H1 (cell line): Measurements from ENCODE around the gene DUSP21. TPM values are rescaled to one million over a fixed set of nuclear protein-coding genes. Genes with fewer than 3 reads are reported as not detected.

ENCODE experiments used
- CTCF ChIA-PET: fragments of 300-600 bp; sonication (Branson Sonifier 250); formaldehyde crosslinking; loops from one replicate; lab custom pipeline; 2021; ENCODE audit not compliant: partially characterized antibody; lab: Charles Lee
- POLR2A ChIA-PET: fragments of 300-600 bp; sonication (Branson Sonifier 250); formaldehyde crosslinking; loops from one replicate; lab custom pipeline; 2021; ENCODE audit warnings: inconsistent platforms; ENCODE audit not compliant: partially characterized antibody; lab: Charles Lee
- DNase-seq, 2 experiments: peaks; one replicate each; pipeline versions ENCODE4 v3.0.0 to v3.0.0-alpha.2; 2010 to 2022; ENCODE audit warnings: low spot score in 2 of 2, low read depth in 1 of 2, mixed read lengths in 1 of 2
- FAIRE-seq: peaks from 2 replicates; lab custom pipeline; 2011; peaks lifted over from hg19 to GRCh38; lab: Jason Lieb, UNC
- H2AFZ ChIP-seq: 2 replicates; pipeline ENCODE4 v1.8.1; 2012; ENCODE audit warnings: low read length, inconsistent platforms
- H2AK5ac ChIP-seq: 2 replicates; pipeline ENCODE4 v1.6.1; 2013; ENCODE audit warnings: low read depth, low read length
- H2BK120ac ChIP-seq: replicated peaks from 2 replicates; pipeline ENCODE3; 2013; ENCODE audit warnings: low read depth, low read length, inconsistent platforms
- H2BK12ac ChIP-seq: 2 replicates; pipeline ENCODE4 v1.6.1; 2013; ENCODE audit warnings: low read depth, low read length
- H2BK15ac ChIP-seq: 2 replicates; pipeline ENCODE4 v1.6.1; 2013; ENCODE audit warnings: low read length
- H2BK20ac ChIP-seq: 2 replicates; pipeline ENCODE4 v1.6.1; 2013; ENCODE audit warnings: low read length
- H2BK5ac ChIP-seq: 2 replicates; pipeline ENCODE4 v1.6.1; 2013; ENCODE audit warnings: low read depth, low read length
- H3K14ac ChIP-seq: 2 replicates; pipeline ENCODE4 v1.6.1; 2013; ENCODE audit warnings: inconsistent platforms; ENCODE audit not compliant: insufficient read length
- H3K18ac ChIP-seq: 2 replicates; pipeline ENCODE4 v1.6.1; 2013; ENCODE audit warnings: low read length; ENCODE audit errors: extremely low read depth
- H3K23ac ChIP-seq: 2 replicates; pipeline ENCODE4 v1.6.1; 2013; ENCODE audit warnings: inconsistent platforms; ENCODE audit not compliant: insufficient read length
- H3K23me2 ChIP-seq: 2 replicates; pipeline ENCODE4 v1.6.1; 2013; ENCODE audit warnings: low read depth, low read length
- H3K27ac ChIP-seq: 2 replicates; pipeline ENCODE4 v1.6.1; 2011; ENCODE audit warnings: low read depth, low read length, inconsistent platforms
- H3K27me3 ChIP-seq, 4 experiments: replicated peaks in 1 of 4; 1 replicate in 1 of 4; 2 replicates in 3 of 4; pipeline versions ENCODE4 v1.6.1 to v1.8.1; 2011 to 2013; ENCODE audit warnings: low read length in 3 of 4, mild to moderate bottlenecking in 3 of 4, inconsistent platforms in 2 of 4, mixed read lengths in 2 of 4, moderate library complexity in 1 of 4; ENCODE audit not compliant: control insufficient read depth in 3 of 4, insufficient read depth in 3 of 4; ENCODE audit errors: extremely low read depth in 1 of 4
- H3K36me3 ChIP-seq, 4 experiments: 2 replicates each; pipeline versions ENCODE4 v1.6.1 to v1.8.1; 2011 to 2013; ENCODE audit warnings: mild to moderate bottlenecking in 4 of 4, low read length in 3 of 4, moderate library complexity in 2 of 4, control low read depth in 1 of 4, inconsistent platforms in 1 of 4; ENCODE audit not compliant: insufficient read depth in 4 of 4, control insufficient read depth in 2 of 4
- H3K4ac ChIP-seq: replicated peaks from 2 replicates; pipeline ENCODE3; 2013; ENCODE audit warnings: low read length, low read depth, mixed read lengths, inconsistent platforms; ENCODE audit not compliant: insufficient read length
- H3K4me1 ChIP-seq, 4 experiments: replicated peaks in 1 of 4; 1 replicate in 1 of 4; 2 replicates in 3 of 4; pipeline versions ENCODE4 v1.6.1 to v1.8.1; 2011 to 2013; ENCODE audit warnings: low read length in 3 of 4, inconsistent platforms in 2 of 4, mixed read lengths in 1 of 4; ENCODE audit not compliant: insufficient read depth in 4 of 4, control insufficient read depth in 3 of 4
- H3K4me2 ChIP-seq, 2 experiments: 2 replicates each; pipeline versions ENCODE4 v1.6.1 to v1.8.1; 2011 to 2013; ENCODE audit warnings: low read depth in 2 of 2, low read length in 2 of 2, control low read depth in 1 of 2, inconsistent platforms in 1 of 2, mild to moderate bottlenecking in 1 of 2; ENCODE audit not compliant: insufficient read depth in 1 of 2
- H3K4me3 ChIP-seq, 4 experiments: fragments of 200-600, 300-600 bp in 1 of 4; sonication (generic), shearing (Covaris generic), sonication (Bioruptor Twin) in 1 of 4; 2 replicates each; pipeline versions ENCODE4 v1.5.1 to v1.8.1; 2011 to 2016; ENCODE audit warnings: low read length in 4 of 4, low read depth in 3 of 4, control low read depth in 2 of 4, inconsistent platforms in 2 of 4, mild to moderate bottlenecking in 2 of 4, mixed read lengths in 1 of 4, moderate library complexity in 1 of 4; ENCODE audit not compliant: insufficient read depth in 2 of 4; ENCODE audit errors: extremely low read depth in 1 of 4
- H3K56ac ChIP-seq: replicated peaks from 2 replicates; pipeline ENCODE3; 2013; ENCODE audit warnings: low read depth, mild to moderate bottlenecking, mixed read lengths, low read length, inconsistent platforms; ENCODE audit not compliant: insufficient read length
- H3K79me1 ChIP-seq: 2 replicates; pipeline ENCODE4 v1.6.1; 2013; ENCODE audit warnings: low read depth, low read length, control low read depth
- H3K79me2 ChIP-seq, 2 experiments: 2 replicates each; pipeline versions ENCODE4 v1.6.1 to v1.8.1; 2012 to 2013; ENCODE audit warnings: low read length in 2 of 2, mild to moderate bottlenecking in 2 of 2, inconsistent platforms in 1 of 2; ENCODE audit not compliant: insufficient read depth in 2 of 2, control insufficient read depth in 1 of 2
- H3K9ac ChIP-seq, 4 experiments: replicated peaks in 1 of 4; 1 replicate in 1 of 4; 2 replicates in 3 of 4; pipeline versions ENCODE4 v1.6.1 to v1.8.1; 2011 to 2013; ENCODE audit warnings: low read depth in 3 of 4, low read length in 3 of 4, control low read depth in 2 of 4, mild to moderate bottlenecking in 2 of 4, moderate library complexity in 2 of 4, inconsistent platforms in 1 of 4; ENCODE audit errors: extremely low read depth in 1 of 4
- H3K9me3 ChIP-seq, 2 experiments: 2 replicates each; pipeline versions ENCODE4 v1.6.1 to v1.8.1; 2012 to 2013; ENCODE audit warnings: mild to moderate bottlenecking in 2 of 2, moderate library complexity in 2 of 2, control low read depth in 1 of 2, inconsistent platforms in 1 of 2, low read depth in 1 of 2, low read length in 1 of 2, mixed read lengths in 1 of 2; ENCODE audit not compliant: insufficient read depth in 2 of 2
- H4K20me1 ChIP-seq, 2 experiments: replicated peaks in 1 of 2; 2 replicates each; pipeline versions ENCODE3 to v1.8.1; 2011 to 2013; ENCODE audit warnings: inconsistent platforms in 2 of 2, low read length in 2 of 2, mild to moderate bottlenecking in 1 of 2; ENCODE audit not compliant: insufficient read depth in 2 of 2, control insufficient read depth in 1 of 2
- H4K5ac ChIP-seq: 2 replicates; pipeline ENCODE4 v1.6.1; 2013; ENCODE audit warnings: low read length, low read depth, mixed read lengths, inconsistent platforms; ENCODE audit not compliant: insufficient read length
- H4K8ac ChIP-seq: 2 replicates; pipeline ENCODE4 v1.8.0; 2013; ENCODE audit warnings: mild to moderate bottlenecking, moderate library complexity, low read length, inconsistent platforms; ENCODE audit not compliant: insufficient read depth; ENCODE audit errors: extremely low read depth
- H4K91ac ChIP-seq: replicated peaks from 2 replicates; pipeline ENCODE3; 2013; ENCODE audit warnings: low read length, mixed read lengths, inconsistent platforms; ENCODE audit not compliant: insufficient read length
- ASH2L ChIP-seq: fragments of 200-600, 300-600 bp; sonication (generic); IDR thresholded peaks from one replicate; pipeline ENCODE4 v1.7.1; 2017; ENCODE audit warnings: low read length
- CTCF ChIP-seq, 3 experiments: IDR thresholded peaks; 1 replicate in 2 of 3; 2 replicates in 1 of 3; pipeline versions ENCODE4 v1.5.1 to v1.6.1; 2011; ENCODE audit warnings: low read length in 3 of 3, mild to moderate bottlenecking in 3 of 3, inconsistent platforms in 2 of 3, low read depth in 1 of 3, moderate library complexity in 1 of 3; ENCODE audit not compliant: insufficient read depth in 1 of 3; ENCODE audit errors: control extremely low read depth in 1 of 3
- GTF2F1 ChIP-seq: IDR thresholded peaks from 2 replicates; pipeline ENCODE4 v1.6.1; 2012; ENCODE audit warnings: low read depth, low read length, improper control_type of control experiment, borderline replicate concordance
- RAD21 ChIP-seq, 2 experiments: IDR thresholded peaks in 1 of 2; conservative IDR thresholded peaks in 1 of 2; 2 replicates each; pipeline ENCODE4 v1.6.1; 2011; ENCODE audit warnings: low read depth in 2 of 2, low read length in 2 of 2, improper control_type of control experiment in 1 of 2, inconsistent platforms in 1 of 2, mild to moderate bottlenecking in 1 of 2, moderate library complexity in 1 of 2
- SIRT6 ChIP-seq: IDR thresholded peaks from one replicate; pipeline ENCODE4 v1.7.1; 2012; ENCODE audit warnings: low read length, inconsistent platforms
- WGBS, 2 experiments: shearing (Covaris generic) in 1 of 2; methylation state at CpG; one replicate each; pipeline versions ENCODE4 v1.1.6 to v1.1.7; 2013 to 2015; ENCODE audit warnings: low lambda C conversion rate in 2 of 2, mixed read lengths in 2 of 2, inconsistent platforms in 1 of 2, low coverage in 1 of 2, missing lambda C conversion rate in 1 of 2; ENCODE audit not compliant: insufficient replicate concordance in 2 of 2, insufficient coverage in 1 of 2, insufficient read length in 1 of 2; ENCODE audit errors: extremely low coverage in 1 of 2, missing lambda C conversion rate in 1 of 2; 5-methylcytosine and 5-hydroxymethylcytosine counted together
- polyA plus RNA-seq, 7 experiments: library from polyadenylated mRNA; depleted of rRNA in 3 of 7; stranded (reverse) in 5 of 7; unstranded in 2 of 7; fragments of >200 nt in 5 of 7; fragments of 200-250 nt in 2 of 7; gene quantifications; 1 replicate in 5 of 7; 2 replicates in 1 of 7; 4 replicates in 1 of 7; pipeline versions ENCODE4 v1.2.1 to v1.2.3, GENCODE V29; 2011 to 2013; ENCODE audit warnings: missing spikeins in 2 of 7, mixed read lengths in 2 of 7
- total RNA-seq: library from RNA; stranded (reverse); fragmentation: NEBNext Ultra II Directional; extraction: Animal tissue kit (Norgen Biotek cat#: 25700); gene quantifications from 2 replicates; pipeline ENCODE4 v1.2.1, GENCODE V29; 2021

Gene DUSP21
- total and polyA plus RNA-seq, 2 of the 8 experiments (the other 6 are each of a cell fraction or from before 2014, with no cell fraction given): not detected

GRCh38 chrX:44890247-44890646, 46.4 kb downstream of the DUSP21 start:
- H3K36me3 ChIP-seq: no peaks in the 10 kb centered on the region
- H3K4me1 ChIP-seq: no peaks in the 10 kb centered on the region
- H4K5ac ChIP-seq: no peak overlapping the region
- H3K9ac ChIP-seq: no peak overlapping the region
- H2BK120ac ChIP-seq: no peak overlapping the region
- no peak overlapping the region for H3K4ac ChIP-seq
- no peaks in the 10 kb centered on the region for H3K9me3 ChIP-seq
- no peak overlapping the region for H3K27ac ChIP-seq
- no peak overlapping the region for H2AFZ ChIP-seq
- H3K79me2 ChIP-seq: peaks cover 3 to 96% of the 10 kb centered on the region in 2 experiments; a peak in 3 of 4 replicates
- no peak overlapping the region for H4K8ac ChIP-seq
- no peak overlapping the region for H3K4me2 ChIP-seq
- H2AK5ac ChIP-seq: no peak overlapping the region
- no peak overlapping the region for H2BK15ac ChIP-seq
- H2BK5ac ChIP-seq: no peak overlapping the region
- H3K23me2 ChIP-seq: no peaks in the 10 kb centered on the region
- ChIA-PET POLR2A (no interaction called here), CTCF (no interaction called here)
- WGBS, 2 experiments: 94% methylated on average over 3 of the region's 3 CpGs; no CpG with 5 or more reads in 1 of the 2 experiments
- H3K27me3 ChIP-seq: no peaks in the 10 kb centered on the region
- no peaks in the 10 kb centered on the region for H3K79me1 ChIP-seq
- H3K14ac ChIP-seq: no peak overlapping the region
- H3K23ac ChIP-seq: no peak overlapping the region
- H4K91ac ChIP-seq: no peak overlapping the region
- TF ChIP-seq RAD21 (IDR thresholded peaks at IDR 0.05 in 1 of 2, conservative IDR thresholded peaks at IDR 0.05 in 1 of 2; ENCODE audit: low read depth in 2 of 2, low read length in 2 of 2) (no peak), ASH2L (no peak), CTCF (IDR thresholded peaks at IDR 0.05; ENCODE audit: control extremely low read depth in 1 of 3, insufficient read depth in 1 of 3, low read depth in 1 of 3, low read length in 3 of 3) (no peak), SIRT6 (no peak), GTF2F1 (no peak)
- DNase-seq (no peak), FAIRE-seq (no peak)
- H2BK12ac ChIP-seq: no peak overlapping the region
- no peak overlapping the region for H2BK20ac ChIP-seq
- no peaks in the 10 kb centered on the region for H4K20me1 ChIP-seq
- no peak overlapping the region for H3K4me3 ChIP-seq
- no peak overlapping the region for H3K18ac ChIP-seq
- H3K56ac ChIP-seq: no peak overlapping the region
